Right lobe of liver (tissue), 4 donors: ENCODE data around the gene DPP7.

ENCODE experiments used
- CTCF ChIP-seq, 4 donors: fragments of 200-600 bp in 3 of 4; fragments of 450-650 bp in 1 of 4; IDR thresholded peaks; one replicate each; pipeline versions ENCODE4 v1.5.1 to v1.8.0; 2016 to 2022; ENCODE audit warnings: antibody characterized with exemption in 4 of 4, mild to moderate bottlenecking in 2 of 4
- POLR2A ChIP-seq: fragments of 450-650 bp; IDR thresholded peaks from one replicate; pipeline ENCODE4 v1.6.1; 2017; ENCODE audit warnings: antibody characterized with exemption, mild to moderate bottlenecking
- donor health status: DM: no; HTN: no; CAD: no.
- donor health status: DM: no; HTN: no; CAD: no.
- donor health status: DM: no; HTN: yes; CAD: no.

GRCh38 chr9:137076636-137077009 lies 37.9 kb downstream of the DPP7 start:
- no peak for TF ChIP-seq CTCF (IDR thresholded peaks at IDR 0.05)
- no peak for TF ChIP-seq POLR2A
